Bronchial epithelial cell (primary cell): Measurements from ENCODE around the gene NRXN3. TPM values are rescaled to one million over a fixed set of nuclear protein-coding genes. Genes with fewer than 3 reads are reported as not detected.

ENCODE experiments used
- DNase-seq: peaks from one replicate; pipeline ENCODE4 v3.0.0-alpha.2; 2010; ENCODE audit warnings: low read depth
- FAIRE-seq: peaks from 2 replicates; lab custom pipeline; 2011; peaks lifted over from hg19 to GRCh38; lab: Jason Lieb, UNC
- H3K27me3 ChIP-seq: 2 replicates; pipeline ENCODE4 v1.5.1; 2011; ENCODE audit warnings: low read length; ENCODE audit not compliant: control insufficient read depth, insufficient read depth
- H3K36me3 ChIP-seq: 2 replicates; pipeline ENCODE4 v1.5.1; 2011; ENCODE audit warnings: low read length; ENCODE audit not compliant: control insufficient read depth, insufficient read depth
- H3K4me3 ChIP-seq: 2 replicates; pipeline ENCODE4 v1.5.1; 2011; ENCODE audit warnings: mild to moderate bottlenecking, low read depth, low read length, control low read depth
- CTCF ChIP-seq: IDR thresholded peaks from 2 replicates; pipeline ENCODE4 v1.5.1; 2011; ENCODE audit warnings: mild to moderate bottlenecking, moderate library complexity, low read length, control low read depth, inconsistent platforms; ENCODE audit not compliant: insufficient read depth, severe bottlenecking
- total RNA-seq: library from RNA; depleted of rRNA; stranded (reverse); fragments of >200 nt; gene quantifications from 2 replicates; pipeline ENCODE4 v1.2.1, GENCODE V29; 2014

The NRXN3 gene
- total RNA-seq, 1 donor from 2014 or later = under 0.01 TPM

DNA sequence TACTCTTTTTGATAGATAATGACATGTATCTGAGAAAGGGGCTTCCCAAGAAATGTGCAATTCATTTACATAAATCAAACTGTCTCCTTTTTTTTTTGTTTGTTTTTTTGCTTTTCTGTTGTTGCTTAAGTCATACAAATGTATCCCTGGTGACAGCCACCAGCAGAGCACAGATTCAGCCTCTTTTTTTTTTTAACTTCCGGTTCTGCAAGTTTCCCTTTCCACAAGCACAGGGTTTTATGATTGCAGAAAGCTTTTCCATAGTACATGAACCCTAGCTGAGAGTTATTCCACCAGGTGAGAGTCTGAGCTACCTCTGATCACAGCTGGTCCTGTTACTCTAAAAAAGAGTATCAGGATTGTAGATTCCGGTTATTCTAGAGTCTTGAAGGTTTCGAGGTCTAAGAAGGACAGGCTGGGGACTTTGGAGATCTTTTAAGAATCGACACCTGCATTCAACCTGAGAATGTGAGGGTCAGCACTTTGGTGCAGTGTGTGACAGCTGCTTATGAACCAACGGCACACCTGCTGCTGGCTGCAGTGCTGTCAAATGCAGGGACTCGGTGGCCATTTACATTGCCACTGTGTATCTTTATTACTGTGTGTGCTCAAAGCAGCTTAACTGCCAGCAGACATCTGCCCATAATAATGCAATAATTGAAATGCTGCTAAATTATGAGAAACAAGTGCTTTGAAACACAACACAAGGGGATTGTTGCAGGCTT is 551.7 kb downstream of the NRXN3 start:
- no peaks in the 10 kb centered on the region for H3K27me3 ChIP-seq
- H3K36me3 ChIP-seq = no peaks in the 10 kb centered on the region
- no peak for TF ChIP-seq CTCF
- H3K4me3 ChIP-seq = no peak overlapping the region
- FAIRE-seq (no peak), DNase-seq (no peak)

DNA sequence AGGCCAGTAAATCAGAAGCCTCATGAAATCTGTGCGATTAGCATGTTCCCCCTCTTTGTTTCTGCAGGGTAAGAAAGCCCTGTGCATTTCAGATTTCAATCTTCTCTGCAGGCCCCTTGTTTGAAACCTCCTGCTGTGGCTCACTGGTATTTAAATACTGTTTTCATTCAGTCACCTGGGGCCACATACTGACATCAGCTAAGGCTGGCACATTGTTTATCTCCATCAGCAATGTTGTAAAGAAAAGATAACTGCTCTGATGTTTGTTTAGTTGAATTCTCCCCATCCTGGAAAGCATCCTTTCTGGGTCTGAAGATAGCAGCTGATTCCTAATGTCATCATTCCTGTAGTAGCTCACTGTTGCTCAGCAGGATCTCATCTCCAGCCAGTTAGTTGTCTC is 554.9 kb downstream of the NRXN3 start:
- TF ChIP-seq CTCF = no peak
- Histone ChIP-seq H3K36me3 (no peaks in the 10 kb centered on the region), H3K27me3 (no peaks in the 10 kb centered on the region), H3K4me3 (no peak overlapping the region)
- no peak for FAIRE-seq
- no peak for DNase-seq

- H3K4me3 ChIP-seq = no peak overlapping the region
- no peaks in the 10 kb centered on the region for H3K36me3 ChIP-seq
- FAIRE-seq (no peak), DNase-seq (no peak)
- no peaks in the 10 kb centered on the region for H3K27me3 ChIP-seq
- TF ChIP-seq CTCF = no peak
Observed at GRCh38 chr14:78737116-78737515, 566.9 kb downstream of the NRXN3 start.

GRCh38 chr14:78737601-78738000 is 567.4 kb downstream of the NRXN3 start:
- FAIRE-seq (no peak), DNase-seq (no peak)
- no peak for TF ChIP-seq CTCF
- Histone ChIP-seq H3K4me3 (no peak overlapping the region), H3K36me3 (no peaks in the 10 kb centered on the region), H3K27me3 (no peaks in the 10 kb centered on the region)

GRCh38 chr14:78746086-78746595 is 576.0 kb downstream of the NRXN3 start:
- FAIRE-seq (no peak), DNase-seq (no peak)
- Histone ChIP-seq H3K27me3 (no peaks in the 10 kb centered on the region), H3K4me3 (no peak overlapping the region), H3K36me3 (no peaks in the 10 kb centered on the region)
- no peak for TF ChIP-seq CTCF
